ENCODE results near the gene TRIM50.
"Not testable (repeated sequence)": the region's sequence is repeated elsewhere in the genome, so short reads cannot be mapped to it uniquely, and the experiment has no call there.

TRIM50 gene

GRCh38 chr7:73327922-73328321 is at the start of gene TRIM50, which contains the start of gene FKBP6:
Gene TRIM50, minus strand, starts transcription at chr7:73328082. Its CDS starts 3,295 bp downstream, at chr7:73324787.
Gene FKBP6, plus strand, starts transcription at chr7:73328161. Its CDS starts 268 bp downstream, at chr7:73328429.
- not testable (repeated sequence) for DNase-seq (ENCODE audit: low read depth)

DNA sequence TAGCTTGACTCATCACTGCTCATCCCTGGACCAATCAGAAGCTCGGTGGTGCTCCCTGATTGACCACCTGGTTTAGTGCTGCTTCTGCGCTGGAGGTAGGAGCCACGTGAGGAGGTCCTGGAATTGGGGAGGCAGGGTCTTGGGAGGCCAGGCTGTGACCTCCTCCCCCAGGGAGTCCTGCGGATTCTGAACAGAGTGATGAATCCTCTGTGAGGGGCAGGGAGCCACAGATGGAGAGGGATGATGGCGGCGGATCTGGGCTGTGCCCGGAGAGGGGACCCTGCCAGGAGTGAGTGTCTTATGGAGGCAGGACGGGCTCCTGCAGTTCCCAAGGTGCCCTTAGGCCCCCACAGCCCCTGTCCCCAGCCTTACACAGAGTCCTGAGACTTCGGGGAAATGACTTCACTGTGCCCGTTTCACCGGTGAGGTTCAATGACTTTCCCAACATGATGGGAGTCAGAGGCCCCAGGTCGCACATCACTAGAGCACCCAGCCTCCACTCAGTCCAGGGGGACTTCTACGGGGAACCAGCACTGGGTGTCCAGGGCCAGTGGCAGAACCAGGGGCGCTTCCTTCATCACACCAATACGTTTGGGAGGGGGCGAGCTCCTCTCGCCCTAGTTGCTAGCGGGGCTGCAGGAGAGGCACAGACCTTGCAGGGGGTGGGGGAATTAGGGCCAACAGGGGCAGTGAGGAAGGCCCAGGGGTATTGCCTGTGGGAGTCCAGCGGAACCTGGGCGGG is 49.0 kb upstream of the TRIM50 start:
- DNase-seq (ENCODE audit: low read depth): no peak

DNA sequence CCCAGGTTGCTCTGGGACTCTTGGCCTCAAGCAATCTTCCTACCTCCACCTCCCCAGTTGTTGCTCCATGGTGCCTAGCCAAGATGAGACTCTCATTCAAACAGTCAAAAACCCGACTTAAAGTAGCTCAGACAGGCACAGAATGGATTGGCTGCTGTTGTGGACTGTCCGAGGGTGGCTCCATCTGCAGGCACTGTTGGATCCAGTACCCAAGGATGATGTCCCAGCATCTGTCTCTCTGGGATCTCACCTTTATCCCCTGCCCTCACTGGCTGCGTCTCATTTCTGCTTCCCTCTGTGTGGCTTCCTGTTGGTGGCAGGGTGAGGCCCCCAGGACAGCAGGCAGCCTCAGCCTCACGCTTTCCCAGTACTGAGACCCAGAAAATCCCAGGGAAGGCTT is 48.4 kb upstream of the TRIM50 start:
- DNase-seq (ENCODE audit: low read depth): not testable (repeated sequence)

GRCh38 chr7:73373741-73374140 is 45.9 kb upstream of the TRIM50 start:
- DNase-seq (ENCODE audit: low read depth): no peak

DNA sequence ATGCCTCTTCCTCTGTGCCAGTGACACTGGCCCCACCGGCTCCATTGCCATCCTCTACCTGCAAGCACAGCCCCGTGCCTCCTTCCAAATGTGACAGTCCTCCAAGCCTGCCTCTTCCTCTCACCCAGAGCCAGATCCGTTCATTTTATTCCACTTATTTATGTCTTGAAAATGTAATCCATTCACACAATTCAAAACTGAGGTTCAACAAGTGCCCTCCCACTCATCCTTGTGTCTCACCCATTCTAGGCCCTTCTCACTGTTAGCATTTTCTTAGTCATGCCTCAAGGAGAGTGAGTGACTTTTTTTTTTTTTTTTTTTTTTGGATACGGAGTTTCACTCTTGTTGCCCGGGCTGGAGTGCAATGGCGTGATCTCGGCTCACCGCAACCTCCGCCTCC is 41.7 kb upstream of the TRIM50 start:
- DNase-seq (ENCODE audit: low read depth): no peak

DNA sequence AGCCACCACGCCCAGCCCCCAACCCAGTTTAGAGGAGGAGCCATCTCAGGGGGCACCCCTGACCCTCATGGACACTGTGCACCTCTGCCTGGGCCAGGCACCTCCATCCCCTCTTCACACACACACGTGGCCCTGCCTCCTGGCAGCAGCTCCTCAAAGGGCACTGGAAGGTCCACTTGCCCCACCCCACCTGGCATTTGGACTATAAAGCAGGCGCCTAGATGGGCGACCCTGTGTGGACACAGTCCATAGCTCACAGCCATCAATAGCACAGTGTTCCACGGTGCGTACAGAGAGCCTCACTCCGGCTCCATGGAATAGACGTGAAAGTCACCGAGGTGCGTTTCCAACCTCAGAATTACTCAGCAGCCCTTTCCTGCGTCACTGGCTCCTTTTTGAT is 41.1 kb upstream of the TRIM50 start:
- DNase-seq (ENCODE audit: low read depth): no peak

DNA sequence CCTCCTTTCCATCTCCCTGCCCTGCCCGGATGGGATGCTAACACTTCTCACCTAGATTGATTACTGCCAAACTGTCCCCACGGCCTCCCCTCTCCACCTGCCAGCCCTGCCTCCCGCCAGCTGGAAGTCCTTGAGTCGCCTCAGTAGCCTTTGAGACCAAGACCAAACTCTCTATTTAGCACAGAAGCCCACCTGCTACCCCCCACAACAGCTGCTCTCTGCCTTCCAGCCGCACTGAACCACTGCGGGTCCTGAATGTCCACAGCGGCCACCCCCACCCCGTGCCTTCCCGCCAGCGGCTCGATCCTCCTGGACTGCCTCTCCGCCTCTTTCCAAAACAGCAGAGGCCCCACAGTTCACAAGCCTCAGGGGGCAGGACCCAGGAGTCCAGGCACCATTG is 39.1 kb upstream of the TRIM50 start:
- no peak for DNase-seq (ENCODE audit: low read depth)

DNA sequence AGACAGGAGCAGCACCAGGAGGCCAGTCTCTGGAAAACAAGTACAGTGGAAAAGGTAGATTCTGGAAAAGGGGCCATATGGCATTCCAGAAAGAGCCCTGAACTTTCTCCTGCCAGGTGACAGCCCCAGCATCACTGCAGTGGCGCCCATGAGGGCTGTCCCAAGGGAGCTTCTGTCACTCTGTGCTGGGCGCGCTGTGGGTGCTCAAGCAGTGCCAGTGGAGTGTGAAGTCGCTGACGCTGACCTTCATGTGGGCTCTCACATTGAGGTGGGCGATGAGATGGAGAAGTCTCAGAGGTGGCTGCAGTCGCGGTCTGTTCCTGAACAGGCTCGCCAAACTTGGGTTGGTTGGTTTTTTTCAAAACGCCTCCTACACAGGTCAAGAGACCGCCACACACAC is 38.2 kb upstream of the TRIM50 start:
- no peak for DNase-seq (ENCODE audit: low read depth)

DNA sequence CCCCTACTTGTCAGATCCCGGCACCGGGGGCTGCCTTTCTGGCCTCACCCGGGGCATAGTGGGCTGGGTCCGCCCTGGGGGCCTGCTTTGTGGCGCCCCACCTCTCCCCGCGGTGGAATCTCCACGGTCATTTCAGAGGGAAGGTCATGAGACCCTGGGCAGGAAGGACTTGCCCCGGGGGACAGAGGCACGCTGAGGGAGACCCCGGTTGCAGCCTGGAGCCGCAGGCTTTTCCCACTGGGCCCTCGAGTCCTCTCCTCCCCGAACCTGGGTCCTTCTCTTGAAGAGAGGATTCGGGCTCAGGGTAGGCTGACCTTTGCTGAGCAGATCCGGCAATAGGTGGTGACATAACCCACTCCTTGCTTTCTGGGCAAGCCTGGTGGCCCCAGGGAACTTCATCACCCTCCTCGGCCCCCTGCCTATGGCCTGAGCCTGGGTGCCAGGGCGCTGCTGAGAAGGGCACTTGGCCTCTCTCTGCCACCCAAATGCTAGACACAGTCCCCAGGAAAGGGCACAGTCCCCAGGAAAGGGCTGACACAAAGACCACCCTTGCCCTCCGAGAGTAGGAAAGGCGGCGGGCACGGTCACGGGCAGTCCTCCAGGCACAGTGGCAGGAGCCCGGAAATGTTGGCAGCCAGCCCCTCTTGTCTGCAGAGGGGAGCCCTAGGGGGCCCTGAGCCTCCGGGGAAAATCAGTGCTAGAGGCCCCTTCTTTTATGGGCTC is 36.3 kb upstream of the TRIM50 start:
- no peak for DNase-seq (ENCODE audit: low read depth)

GRCh38 chr7:73363225-73364005 is 35.5 kb upstream of the TRIM50 start:
- DNase-seq (ENCODE audit: low read depth): no peak

DNA sequence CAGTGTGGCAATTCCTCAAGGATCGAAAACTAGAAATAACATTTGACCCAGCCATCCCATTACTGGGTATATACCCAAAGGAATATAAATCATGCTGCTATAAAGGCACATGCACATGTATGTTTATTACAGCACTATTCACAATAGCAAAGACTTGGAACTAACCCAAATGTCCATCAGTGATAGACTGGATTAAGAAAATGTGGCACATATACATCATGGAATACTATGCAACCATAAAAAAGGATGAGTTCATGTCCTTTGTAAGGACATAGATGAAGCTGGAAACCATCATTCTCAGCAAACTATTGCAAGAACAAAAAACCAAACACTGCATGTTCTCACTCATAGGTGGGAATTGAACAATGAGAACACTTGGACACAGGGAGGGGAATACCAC is 32.7 kb upstream of the TRIM50 start:
- DNase-seq (ENCODE audit: low read depth): not testable (repeated sequence)

DNA sequence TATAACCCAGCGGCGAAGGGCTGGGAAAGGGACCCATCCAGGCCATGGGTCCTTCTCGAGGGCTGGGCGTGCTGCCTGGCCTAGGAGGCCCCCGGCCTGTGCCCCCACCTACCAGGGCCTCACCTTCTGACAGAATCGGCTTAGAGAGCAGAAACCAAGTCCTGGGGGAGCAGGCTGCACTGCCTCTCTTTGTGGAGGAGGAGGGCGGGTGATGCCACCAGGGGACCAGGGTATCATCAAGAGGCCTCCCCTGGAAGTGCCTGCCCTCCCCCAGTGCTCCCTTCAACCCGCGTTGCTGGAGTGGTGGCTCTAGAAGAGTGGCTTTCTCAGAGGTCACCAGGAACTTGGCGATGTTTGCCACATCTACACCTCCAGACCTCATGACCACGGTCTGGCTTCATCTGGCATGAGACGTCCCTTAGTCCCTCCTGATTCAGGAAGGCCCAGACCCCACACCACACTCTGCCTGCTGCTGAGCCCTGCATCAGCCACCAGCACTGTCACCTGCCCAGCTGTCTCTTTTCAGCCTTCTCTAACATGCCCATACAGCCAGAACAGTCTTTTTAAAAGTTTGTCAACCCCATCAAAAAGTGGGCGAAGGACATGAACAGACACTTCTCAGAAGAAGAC is 32.0 kb upstream of the TRIM50 start:
- no peak for DNase-seq (ENCODE audit: low read depth)

DNA sequence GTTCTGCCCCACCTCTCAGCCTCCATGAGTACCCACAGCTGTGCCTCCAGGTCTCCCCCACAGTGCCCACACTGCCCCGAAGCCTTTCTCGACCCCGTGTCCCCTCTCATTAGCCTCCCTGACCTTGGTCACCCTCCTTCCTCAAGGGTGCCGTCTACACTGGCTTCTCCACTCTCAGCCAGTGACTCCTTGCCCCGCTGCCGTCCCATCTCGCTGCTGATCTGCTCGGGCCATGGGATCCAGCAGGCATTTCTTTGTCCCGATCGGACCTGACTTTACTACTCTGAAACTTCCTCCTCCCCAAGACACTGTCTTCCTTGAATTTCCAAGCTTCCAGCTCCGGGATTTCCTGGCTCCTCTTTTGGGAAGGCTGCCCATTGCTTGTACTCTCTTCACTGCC is 31.4 kb upstream of the TRIM50 start:
- DNase-seq (ENCODE audit: low read depth): no peak

DNA sequence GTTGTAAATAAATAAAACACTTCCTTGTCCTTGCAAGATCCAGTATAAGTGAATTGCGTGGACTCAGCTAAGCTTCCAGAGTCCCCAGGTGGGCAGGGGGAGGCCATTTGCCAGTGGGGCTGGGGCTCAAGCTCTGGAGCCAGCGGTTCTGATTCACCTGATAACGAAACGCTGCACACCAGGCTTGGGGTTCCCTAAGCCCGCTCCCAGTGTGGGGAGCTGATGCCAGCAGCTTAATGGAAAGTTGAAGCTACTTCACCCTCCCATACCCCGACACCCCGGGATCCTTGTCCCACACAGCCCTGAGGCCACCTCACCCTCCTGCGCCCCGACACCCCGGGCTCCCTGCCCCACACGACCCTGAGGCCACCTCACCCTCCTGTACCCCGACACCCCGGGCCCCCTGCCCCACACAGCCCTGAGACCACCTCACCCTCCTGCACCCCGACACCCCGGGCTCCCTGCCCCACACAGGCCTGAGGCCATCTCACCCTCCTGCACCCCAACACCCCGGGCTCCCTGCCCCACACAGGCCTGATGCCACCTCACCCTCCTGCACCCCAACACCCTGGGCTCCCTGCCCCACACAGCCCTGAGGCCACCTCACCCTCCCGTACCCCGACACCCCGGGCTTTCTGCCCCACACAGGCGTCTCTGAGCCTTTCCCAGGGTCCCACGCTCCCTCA is 30.9 kb upstream of the TRIM50 start:
- DNase-seq (ENCODE audit: low read depth): no peak

DNA sequence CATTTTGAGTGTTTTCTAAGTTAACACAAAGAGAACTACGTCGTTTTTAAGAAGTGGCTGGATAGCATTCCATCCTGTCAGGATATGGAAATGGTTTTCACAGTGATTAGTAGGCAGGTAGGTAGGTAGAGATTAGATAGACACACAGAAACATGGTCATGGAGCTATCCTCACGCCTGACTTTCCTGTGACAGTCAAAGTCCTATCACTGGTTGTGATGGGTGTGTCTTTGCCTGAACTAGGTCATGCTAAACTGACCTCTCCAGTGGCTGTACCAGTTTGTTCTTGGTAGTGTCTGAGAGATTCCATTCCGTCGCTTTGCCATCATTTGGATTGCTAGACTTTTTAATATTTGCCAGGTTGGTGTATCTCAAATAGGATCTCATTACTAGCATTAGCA is 28.3 kb upstream of the TRIM50 start:
- no peak for DNase-seq (ENCODE audit: low read depth)

GRCh38 chr7:73354821-73355220 is 26.9 kb upstream of the TRIM50 start:
- DNase-seq (ENCODE audit: low read depth): no peak

DNA sequence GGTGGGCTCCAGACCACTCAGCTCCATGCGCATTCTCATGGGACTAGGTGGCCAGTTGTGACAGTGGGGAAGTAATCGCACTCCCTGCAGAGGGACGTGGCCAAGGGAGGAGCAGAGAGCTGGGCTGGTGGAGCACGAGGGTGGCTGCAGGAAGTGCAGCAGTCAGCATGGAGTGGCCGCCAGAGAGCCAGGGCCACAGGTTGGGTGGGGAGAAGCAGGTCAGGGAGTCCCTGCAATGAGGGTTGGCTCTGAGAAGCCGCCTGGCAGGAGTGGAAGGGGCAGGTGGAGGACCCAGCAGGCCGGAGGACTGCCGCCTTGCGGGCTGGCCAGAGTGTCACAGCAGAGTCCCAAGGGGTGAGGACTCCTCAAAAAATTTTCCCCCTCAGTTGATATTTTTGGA is 26.3 kb upstream of the TRIM50 start:
- DNase-seq (ENCODE audit: low read depth): no peak

DNA sequence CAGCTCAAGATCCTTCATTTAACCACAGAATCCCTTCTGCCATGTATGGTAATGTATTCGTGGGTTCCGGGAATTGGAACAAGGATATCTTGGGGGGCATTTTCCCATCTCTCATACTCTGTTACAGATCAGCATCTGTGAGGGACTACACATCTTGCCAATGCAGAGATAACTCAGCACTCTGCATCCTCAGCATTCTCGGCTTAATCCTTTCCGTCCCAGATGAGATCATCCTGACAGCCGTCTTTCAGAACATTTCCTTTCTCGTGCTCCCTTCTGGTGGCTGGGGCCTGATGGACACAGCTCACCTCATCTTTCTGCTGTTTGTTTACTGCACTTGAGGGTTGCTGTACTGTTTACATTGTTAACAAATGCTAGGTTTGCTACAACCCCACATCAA is 25.4 kb upstream of the TRIM50 start:
- DNase-seq (ENCODE audit: low read depth): no peak

- no peak for DNase-seq (ENCODE audit: low read depth)
Measured at GRCh38 chr7:73352784-73353183, 24.9 kb upstream of the TRIM50 start.

- no peak for DNase-seq (ENCODE audit: low read depth)
Measured at GRCh38 chr7:73351447-73352167, 23.7 kb upstream of the TRIM50 start.
